Esophagus squamous epithelium (tissue), 5 donors: Measurements from ENCODE around the gene TSPAN31. TPM values are rescaled to one million over a fixed set of nuclear protein-coding genes. Genes with fewer than 3 reads are reported as not detected.

ENCODE experiments used
- DNase-seq: peaks from one replicate; lab custom pipeline; 2025; lab: John Stamatoyannopoulos, UW
- H3K27ac ChIP-seq, 4 donors: fragments of 200-600 bp; sonication (generic); one replicate each; pipeline ENCODE4 v1.5.1; 2016 to 2019; ENCODE audit warnings: mild to moderate bottlenecking in 1 of 4
- H3K27me3 ChIP-seq, 4 donors: fragments of 200-600 bp; sonication (generic); 1 replicate in 3 of 4; 2 replicates in 1 of 4; pipeline versions ENCODE4 v1.5.1 to v1.6.0; 2017 to 2021; ENCODE audit warnings: antibody characterized with exemption in 1 of 4
- H3K36me3 ChIP-seq, 3 donors: fragments of 200-600 bp; sonication (generic); one replicate each; pipeline ENCODE4 v1.5.1; 2016 to 2019
- H3K4me1 ChIP-seq, 3 donors: fragments of 200-600 bp; sonication (generic); one replicate each; pipeline ENCODE4 v1.5.1; 2017 to 2019
- H3K4me3 ChIP-seq, 4 donors: fragments of 200-600 bp; sonication (generic); 1 replicate in 3 of 4; 2 replicates in 1 of 4; pipeline ENCODE4 v1.5.1; 2016 to 2019; ENCODE audit warnings: mild to moderate bottlenecking in 2 of 4, moderate library complexity in 1 of 4
- H3K9me3 ChIP-seq, 3 donors: fragments of 200-600 bp; sonication (generic); one replicate each; pipeline ENCODE4 v1.5.1; 2016 to 2019
- POLR2A ChIP-seq, 4 donors: fragments of 450-650 bp; IDR thresholded peaks; one replicate each; pipeline ENCODE4 v1.6.1; 2017; ENCODE audit warnings: antibody characterized with exemption in 4 of 4, mild to moderate bottlenecking in 4 of 4, moderate library complexity in 3 of 4
- WGBS, 2 donors: methylation state at CpG; one replicate each; pipeline ENCODE4 v1.1.5; 2018; 5-methylcytosine and 5-hydroxymethylcytosine counted together
- intact Hi-C: fragments of 100-400 bp; cut with DNase I; formaldehyde crosslinking; loops from one replicate; pipeline ENCODE4 v1.15.0; 2022
- total RNA-seq, 4 donors: library from RNA; depleted of rRNA; stranded (reverse); fragments of >200 nt; gene quantifications; one replicate each; pipeline ENCODE4 v1.1.0, GENCODE V29; 2016
- TF ChIP-seq, protein P1 (sequence below), 6 experiments: fragments of 450-650 bp in 4 of 6; fragments of 200-600 bp in 2 of 6; sonication (generic) in 2 of 6; IDR thresholded peaks; one replicate each; pipeline ENCODE4 v1.5.1; 2016 to 2019; ENCODE audit warnings: antibody characterized with exemption in 6 of 6, mild to moderate bottlenecking in 4 of 6, moderate library complexity in 4 of 6
- donor health status: DM: yes; HTN: yes; CAD: no.

TSPAN31 gene
- total RNA-seq, 4 donors from 2014 or later, result 37.2 to 62.5 (median 40.2) TPM

DNA sequence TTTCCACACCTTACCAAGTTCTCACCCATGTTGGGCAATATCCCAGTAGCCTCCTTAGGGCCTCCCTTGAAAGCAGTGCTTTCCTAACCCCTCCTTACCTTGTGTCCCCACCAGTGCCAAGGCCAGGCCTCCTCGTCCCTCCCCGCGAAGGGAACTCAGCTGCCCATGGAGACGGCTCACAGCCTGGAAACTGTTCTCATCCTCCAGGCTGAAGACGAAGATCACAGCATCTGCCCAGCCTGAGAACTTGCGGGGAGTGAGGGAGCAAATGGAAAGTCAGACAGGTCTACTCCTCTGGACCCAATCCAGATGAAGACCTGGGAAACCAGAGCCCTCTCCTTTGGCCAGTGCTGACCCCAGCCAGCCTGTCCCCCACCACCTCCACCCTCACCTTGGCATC, 10.9 kb upstream of the TSPAN31 start:
- no peak for TF ChIP-seq POLR2A (IDR thresholded peaks at IDR 0.05)
- TF ChIP-seq, protein P1, sequence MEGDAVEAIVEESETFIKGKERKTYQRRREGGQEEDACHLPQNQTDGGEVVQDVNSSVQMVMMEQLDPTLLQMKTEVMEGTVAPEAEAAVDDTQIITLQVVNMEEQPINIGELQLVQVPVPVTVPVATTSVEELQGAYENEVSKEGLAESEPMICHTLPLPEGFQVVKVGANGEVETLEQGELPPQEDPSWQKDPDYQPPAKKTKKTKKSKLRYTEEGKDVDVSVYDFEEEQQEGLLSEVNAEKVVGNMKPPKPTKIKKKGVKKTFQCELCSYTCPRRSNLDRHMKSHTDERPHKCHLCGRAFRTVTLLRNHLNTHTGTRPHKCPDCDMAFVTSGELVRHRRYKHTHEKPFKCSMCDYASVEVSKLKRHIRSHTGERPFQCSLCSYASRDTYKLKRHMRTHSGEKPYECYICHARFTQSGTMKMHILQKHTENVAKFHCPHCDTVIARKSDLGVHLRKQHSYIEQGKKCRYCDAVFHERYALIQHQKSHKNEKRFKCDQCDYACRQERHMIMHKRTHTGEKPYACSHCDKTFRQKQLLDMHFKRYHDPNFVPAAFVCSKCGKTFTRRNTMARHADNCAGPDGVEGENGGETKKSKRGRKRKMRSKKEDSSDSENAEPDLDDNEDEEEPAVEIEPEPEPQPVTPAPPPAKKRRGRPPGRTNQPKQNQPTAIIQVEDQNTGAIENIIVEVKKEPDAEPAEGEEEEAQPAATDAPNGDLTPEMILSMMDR (IDR thresholded peaks at IDR 0.05), result no peak
- no peak overlapping the region for H3K4me3 ChIP-seq

DNA sequence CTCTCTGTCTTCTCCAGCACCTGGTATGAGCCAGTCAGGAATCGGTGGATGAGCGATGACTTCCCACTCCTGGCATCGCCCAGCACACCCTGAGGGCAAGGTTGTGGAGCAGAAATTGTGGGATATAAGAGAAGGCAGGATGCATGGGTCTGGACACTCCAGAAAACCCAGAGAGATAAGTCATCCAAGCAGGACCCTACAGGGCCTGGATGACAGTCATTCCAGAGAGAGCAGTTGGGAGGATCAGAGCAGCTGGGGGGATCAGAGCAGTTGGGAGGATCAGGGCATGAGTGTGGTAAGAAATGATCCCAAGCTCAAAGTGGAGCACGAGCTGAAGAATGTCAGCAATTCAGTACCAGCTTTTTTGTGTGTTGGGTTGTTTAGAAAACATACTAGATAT, 10.2 kb upstream of the TSPAN31 start:
- TF ChIP-seq, protein P1 (IDR thresholded peaks at IDR 0.05), result no peak

More for the DNA sequence above, 10.9 kb upstream of the TSPAN31 start:
- WGBS, 2 donors, result 80 to 89% methylated on average over 1 to 5 of the region's 6 CpGs
- intact Hi-C loops, result no loop called here
- no peak for DNase-seq
- Histone ChIP-seq H3K4me1 (peaks cover 25 to 37% (median 27%) of the 10 kb centered on the region in 3 donors), H3K27ac (no peak overlapping the region), H3K9me3 (no peaks in the 10 kb centered on the region), H3K27me3 (peaks cover 23 to 74% (median 34%) of the 10 kb centered on the region in 4 donors), H3K36me3 (peaks cover 0 to 19% (median 0%) of the 10 kb centered on the region in 3 donors)

DNA sequence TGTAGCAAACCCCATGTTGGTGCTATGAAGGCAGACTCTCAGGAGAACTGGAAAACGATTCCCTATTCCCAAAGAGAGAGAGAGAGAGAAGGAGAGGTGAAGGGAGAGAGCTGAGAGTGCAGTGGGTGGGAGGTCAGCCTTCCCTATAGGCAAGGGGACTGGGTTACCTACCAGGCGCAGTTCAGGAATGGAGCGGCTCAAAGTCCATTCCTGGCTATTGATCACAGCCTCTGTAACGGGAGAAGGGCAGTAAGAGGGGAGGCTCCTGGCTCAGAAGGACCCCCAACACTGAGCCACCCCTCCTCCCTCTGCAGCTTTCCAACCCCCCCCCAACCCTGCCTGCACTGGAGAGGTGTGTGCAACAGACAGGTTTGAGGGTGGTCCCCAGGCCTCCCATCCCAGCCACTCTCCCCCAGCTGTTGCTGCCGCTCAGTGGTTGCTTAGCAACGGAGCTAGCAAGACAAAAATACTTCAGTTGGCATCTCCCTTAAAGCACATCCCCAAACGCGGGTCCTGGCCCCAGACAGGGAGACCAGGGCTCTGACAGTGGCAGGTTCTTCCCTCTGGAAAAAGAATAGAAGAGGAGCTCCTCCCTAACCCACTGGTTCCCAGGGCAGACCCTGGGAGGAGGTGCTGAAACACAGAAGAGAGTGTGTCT, 9.5 kb upstream of the TSPAN31 start:
- peaks cover 25 to 40% (median 31%) of the 10 kb centered on the region in 3 donors for H3K4me1 ChIP-seq
- H3K36me3 ChIP-seq, result peaks cover 0 to 19% (median 0%) of the 10 kb centered on the region in 3 donors
- TF ChIP-seq, protein P1 (IDR thresholded peaks at IDR 0.05), result no peak
- TF ChIP-seq POLR2A (IDR thresholded peaks at IDR 0.05), result no peak
- intact Hi-C loops, result no loop called here
- no peak overlapping the region for H3K27ac ChIP-seq
- H3K27me3 ChIP-seq, result peaks cover 26 to 88% (median 38%) of the 10 kb centered on the region in 4 donors
- 41 to 62% methylated on average over 4 to 6 of the region's 8 CpGs for WGBS, 2 donors
- no peak overlapping the region for H3K4me3 ChIP-seq
- no peaks in the 10 kb centered on the region for H3K9me3 ChIP-seq
- no peak for DNase-seq

More for the DNA sequence above, 10.2 kb upstream of the TSPAN31 start:
- Histone ChIP-seq H3K27ac (no peak overlapping the region), H3K4me1 (peaks cover 25 to 40% (median 31%) of the 10 kb centered on the region in 3 donors), H3K4me3 (no peak overlapping the region), H3K36me3 (peaks cover 0 to 19% (median 0%) of the 10 kb centered on the region in 3 donors), H3K27me3 (peaks cover 26 to 81% (median 36%) of the 10 kb centered on the region in 4 donors), H3K9me3 (no peaks in the 10 kb centered on the region)
- no peak for DNase-seq
- WGBS, 2 donors, result 35 to 64% methylated on average over 2 to 4 of the region's 4 CpGs
- intact Hi-C loops, result no loop called here

DNA sequence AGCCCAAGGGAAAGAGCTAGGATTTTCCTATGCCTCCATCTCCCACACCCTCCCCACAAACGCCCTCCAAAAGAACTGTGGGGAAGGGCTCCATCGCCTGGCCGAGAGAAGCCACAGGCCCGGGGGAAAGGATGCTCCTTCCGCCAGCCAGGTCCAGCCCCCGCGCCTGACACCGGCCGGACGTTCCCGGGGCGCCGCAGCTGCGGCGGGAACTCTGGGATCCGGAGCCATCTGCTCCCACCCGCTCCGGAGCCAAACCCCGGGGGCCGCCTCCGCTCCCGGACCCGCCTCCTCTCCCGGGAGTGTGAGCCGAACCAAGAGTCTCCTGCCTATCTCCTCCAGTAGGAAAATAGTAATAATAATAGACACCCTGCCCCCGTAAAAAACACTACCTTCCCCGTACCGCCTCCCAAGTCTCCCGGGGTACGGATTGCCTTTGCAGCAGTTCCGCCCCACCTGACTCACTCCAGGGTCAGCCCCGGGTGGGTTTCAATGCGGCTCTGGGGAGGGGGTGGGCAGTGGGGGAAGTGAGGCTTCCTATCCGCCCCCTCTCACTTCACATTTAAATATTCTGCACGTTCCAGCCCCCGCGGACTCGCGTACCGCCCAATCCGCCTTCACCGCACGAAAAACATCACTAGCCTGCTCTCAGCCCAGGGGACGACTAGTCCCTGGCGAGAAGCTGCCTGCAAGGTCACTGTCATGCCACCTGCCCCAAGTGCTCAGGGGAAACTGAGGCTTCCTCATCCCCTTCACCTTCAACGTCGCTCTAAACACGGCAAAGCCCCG, 8.7 kb upstream of the TSPAN31 start:
- 23 to 41% methylated on average over 21 to 26 of the region's 49 CpGs for WGBS, 2 donors

More for the DNA sequence above, 8.7 kb upstream of the TSPAN31 start:
- peaks cover 25 to 40% (median 31%) of the 10 kb centered on the region in 3 donors for H3K4me1 ChIP-seq
- peaks cover 26 to 96% (median 38%) of the 10 kb centered on the region in 4 donors for H3K27me3 ChIP-seq
- peak overlapping the region in 2 of 4 donors; percentile 9 to 48 for H3K4me3 ChIP-seq
- no peak overlapping the region for H3K27ac ChIP-seq
- TF ChIP-seq, protein P1 (IDR thresholded peaks at IDR 0.05), result no peak
- no peak for TF ChIP-seq POLR2A (IDR thresholded peaks at IDR 0.05)
- no peak for DNase-seq
- no peaks in the 10 kb centered on the region for H3K9me3 ChIP-seq
- intact Hi-C loops, result no loop called here
- peaks cover 0 to 14% (median 0%) of the 10 kb centered on the region in 3 donors for H3K36me3 ChIP-seq
